ENCODE data around the gene NUP93.

NUP93 gene

GRCh38 chr16:56897026-56897799 lies 167.3 kb downstream of the NUP93 start:
- no peaks in the 10 kb centered on the region for H3K36me3 ChIP-seq (ENCODE audit: low read depth)
- no peaks in the 10 kb centered on the region for H3K9me3 ChIP-seq (ENCODE audit: severe bottlenecking)
- no peak for DNase-seq (ENCODE audit: low spot score)
- no peaks in the 10 kb centered on the region for H3K4me1 ChIP-seq (ENCODE audit: insufficient read depth, poor library complexity, severe bottlenecking)
- no peak for TF ChIP-seq CTCF (IDR thresholded peaks at IDR 0.05; ENCODE audit: poor library complexity, severe bottlenecking)
- no peaks in the 10 kb centered on the region for H3K27me3 ChIP-seq (ENCODE audit: insufficient read depth, poor library complexity, severe bottlenecking)
- H3K27ac ChIP-seq (ENCODE audit: poor library complexity, severe bottlenecking) = no peak overlapping the region
- no peak overlapping the region for H3K4me3 ChIP-seq (ENCODE audit: severe bottlenecking)
- ATAC-seq (ENCODE audit: low read depth) = no peak

GRCh38 chr16:56898847-56899246 lies 168.9 kb downstream of the NUP93 start:
- Histone ChIP-seq H3K36me3 (ENCODE audit: low read depth) (no peaks in the 10 kb centered on the region), H3K27me3 (ENCODE audit: insufficient read depth, poor library complexity, severe bottlenecking) (no peaks in the 10 kb centered on the region), H3K9me3 (ENCODE audit: severe bottlenecking) (no peaks in the 10 kb centered on the region), H3K4me3 (ENCODE audit: severe bottlenecking) (no peak overlapping the region), H3K27ac (ENCODE audit: poor library complexity, severe bottlenecking) (no peak overlapping the region), H3K4me1 (ENCODE audit: insufficient read depth, poor library complexity, severe bottlenecking) (no peaks in the 10 kb centered on the region)
- ATAC-seq (ENCODE audit: low read depth) = no peak
- no peak for DNase-seq (ENCODE audit: low spot score)
- no peak for TF ChIP-seq CTCF (IDR thresholded peaks at IDR 0.05; ENCODE audit: poor library complexity, severe bottlenecking)

All from RWPE2 (cell line).